ENCODE data around the gene KIAA0040.

- TF ChIP-seq GATA2 (IDR thresholded peaks at IDR 0.05; ENCODE audit: low read depth, low read length) (no peak), GATA3 (IDR thresholded peaks at IDR 0.05; ENCODE audit: low read depth, low read length) (no peak)
Observed at GRCh38 chr1:175124861-175125260, 67.7 kb downstream of the KIAA0040 start.

Data from SH-SY5Y (cell line).